ENCODE results near the gene BCORL1.

Gene BCORL1

GRCh38 chrX:129992181-129992580 lies 9.7 kb downstream of the BCORL1 start:
- H3K79me2 ChIP-seq (ENCODE audit: insufficient read depth, low read depth): no peaks in the 10 kb centered on the region

GRCh38 chrX:129996120-129996519 lies 13.7 kb downstream of the BCORL1 start:
- TF ChIP-seq CTCF (conservative IDR thresholded peaks at IDR 0.05; ENCODE audit: low read depth, low read length): no peak
- H3K4me2 ChIP-seq: no peak overlapping the region

More at GRCh38 chrX:129992181-129992580, 9.7 kb downstream of the BCORL1 start:
- no peak for TF ChIP-seq CTCF (conservative IDR thresholded peaks at IDR 0.05; ENCODE audit: low read depth, low read length)
- Histone ChIP-seq H3K27me3 (ENCODE audit: insufficient read depth, low read depth) (no peaks in the 10 kb centered on the region), H3K36me3 (ENCODE audit: insufficient read depth) (no peaks in the 10 kb centered on the region), H3K4me3 (IDR thresholded peaks at IDR 0.05; ENCODE audit: insufficient read depth, low read depth, low read length) (no peak overlapping the region), H3K9ac (no peak overlapping the region), H3K4me1 (ENCODE audit: low read depth, poor library complexity, severe bottlenecking) (no peaks in the 10 kb centered on the region), H4K20me1 (ENCODE audit: insufficient read depth) (no peaks in the 10 kb centered on the region), H2AFZ (ENCODE audit: low read depth) (no peak overlapping the region), H3K27ac (no peak overlapping the region), H3K4me2 (no peak overlapping the region)

GRCh38 chrX:129997086-129997485 lies 14.7 kb downstream of the BCORL1 start:
- no peaks in the 10 kb centered on the region for H3K27me3 ChIP-seq (ENCODE audit: insufficient read depth, low read depth)
- no peak overlapping the region for H3K9ac ChIP-seq
- TF ChIP-seq CTCF (conservative IDR thresholded peaks at IDR 0.05; ENCODE audit: low read depth, low read length): no peak
- no peak overlapping the region for H3K4me3 ChIP-seq (IDR thresholded peaks at IDR 0.05; ENCODE audit: insufficient read depth, low read depth, low read length)
- no peak overlapping the region for H3K27ac ChIP-seq
- H3K4me2 ChIP-seq: no peak overlapping the region
- no peaks in the 10 kb centered on the region for H4K20me1 ChIP-seq (ENCODE audit: insufficient read depth)
- H3K79me2 ChIP-seq (ENCODE audit: insufficient read depth, low read depth): no peaks in the 10 kb centered on the region
- H3K36me3 ChIP-seq (ENCODE audit: insufficient read depth): no peaks in the 10 kb centered on the region
- H2AFZ ChIP-seq (ENCODE audit: low read depth): no peak overlapping the region
- no peaks in the 10 kb centered on the region for H3K4me1 ChIP-seq (ENCODE audit: low read depth, poor library complexity, severe bottlenecking)

More at GRCh38 chrX:129996120-129996519, 13.7 kb downstream of the BCORL1 start:
- H3K36me3 ChIP-seq (ENCODE audit: insufficient read depth): no peaks in the 10 kb centered on the region
- no peak overlapping the region for H3K27ac ChIP-seq
- H3K27me3 ChIP-seq (ENCODE audit: insufficient read depth, low read depth): no peaks in the 10 kb centered on the region
- no peak overlapping the region for H3K4me3 ChIP-seq (IDR thresholded peaks at IDR 0.05; ENCODE audit: insufficient read depth, low read depth, low read length)
- H4K20me1 ChIP-seq (ENCODE audit: insufficient read depth): no peaks in the 10 kb centered on the region
- H3K4me1 ChIP-seq (ENCODE audit: low read depth, poor library complexity, severe bottlenecking): no peaks in the 10 kb centered on the region
- H3K79me2 ChIP-seq (ENCODE audit: insufficient read depth, low read depth): no peaks in the 10 kb centered on the region
- H2AFZ ChIP-seq (ENCODE audit: low read depth): no peak overlapping the region
- H3K9ac ChIP-seq: no peak overlapping the region

GRCh38 chrX:129998021-129998420 lies 15.6 kb downstream of the BCORL1 start:
- Histone ChIP-seq H3K27ac (no peak overlapping the region), H3K27me3 (ENCODE audit: insufficient read depth, low read depth) (no peaks in the 10 kb centered on the region), H3K79me2 (ENCODE audit: insufficient read depth, low read depth) (no peaks in the 10 kb centered on the region), H3K4me2 (no peak overlapping the region), H2AFZ (ENCODE audit: low read depth) (no peak overlapping the region), H3K36me3 (ENCODE audit: insufficient read depth) (no peaks in the 10 kb centered on the region), H4K20me1 (ENCODE audit: insufficient read depth) (no peaks in the 10 kb centered on the region), H3K9ac (no peak overlapping the region), H3K4me3 (IDR thresholded peaks at IDR 0.05; ENCODE audit: insufficient read depth, low read depth, low read length) (no peak overlapping the region), H3K4me1 (ENCODE audit: low read depth, poor library complexity, severe bottlenecking) (no peaks in the 10 kb centered on the region)
- TF ChIP-seq CTCF (conservative IDR thresholded peaks at IDR 0.05; ENCODE audit: low read depth, low read length): no peak
